Fibroblast of skin of right biceps (primary cell): ENCODE data around the gene RBM39.
"Not testable (repeated sequence)": the region's sequence is repeated elsewhere in the genome, so short reads cannot be mapped to it uniquely, and the experiment has no call there.

Experiments
- DNase-seq: peaks from one replicate; pipeline ENCODE4 v3.0.0-alpha.2; 2013

The RBM39 gene

GRCh38 chr20:35750611-35751010 is 8.6 kb upstream of the RBM39 start:
- no peak for DNase-seq

- DNase-seq = not testable (repeated sequence)
Observed at GRCh38 chr20:35744492-35744841, 2.4 kb upstream of the RBM39 start.

DNA sequence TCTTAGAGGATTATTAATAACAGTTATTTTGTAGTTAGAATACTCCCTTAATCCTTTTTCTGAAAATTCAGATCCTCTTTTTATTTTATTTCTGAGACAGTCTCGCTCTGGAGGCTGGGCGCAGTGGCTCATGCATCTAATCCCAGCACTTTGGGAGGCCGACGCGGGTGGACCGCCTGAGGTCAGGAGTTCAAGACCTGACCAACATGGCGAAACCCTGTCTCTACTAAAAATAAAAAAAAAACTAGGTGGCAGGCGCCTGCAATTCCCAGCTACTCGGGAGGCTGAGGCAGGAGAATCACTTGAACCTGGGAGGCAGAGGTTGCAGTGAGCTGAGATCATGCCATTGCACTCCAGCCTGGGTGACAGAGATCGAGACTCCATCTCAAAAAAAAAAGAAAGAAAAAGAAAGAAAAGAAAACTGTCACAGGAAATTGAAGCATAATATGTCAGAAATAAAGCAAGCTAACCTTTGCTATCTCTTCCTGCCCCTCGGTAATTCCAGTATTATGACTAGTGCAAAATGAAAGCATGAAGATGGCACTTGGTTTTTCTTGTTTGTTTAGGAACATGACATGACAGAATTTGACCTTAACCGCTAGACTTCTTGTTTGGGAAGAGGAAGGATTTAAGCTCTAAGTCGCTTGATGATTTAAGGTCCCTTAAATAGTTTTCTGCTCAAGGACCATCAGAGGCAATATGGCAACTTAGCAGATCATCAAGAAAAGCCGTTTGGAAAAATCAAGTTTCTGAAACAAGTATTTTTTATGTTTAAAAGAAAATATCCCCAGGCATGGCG is 1.8 kb upstream of the RBM39 start:
- no peak for DNase-seq

DNA sequence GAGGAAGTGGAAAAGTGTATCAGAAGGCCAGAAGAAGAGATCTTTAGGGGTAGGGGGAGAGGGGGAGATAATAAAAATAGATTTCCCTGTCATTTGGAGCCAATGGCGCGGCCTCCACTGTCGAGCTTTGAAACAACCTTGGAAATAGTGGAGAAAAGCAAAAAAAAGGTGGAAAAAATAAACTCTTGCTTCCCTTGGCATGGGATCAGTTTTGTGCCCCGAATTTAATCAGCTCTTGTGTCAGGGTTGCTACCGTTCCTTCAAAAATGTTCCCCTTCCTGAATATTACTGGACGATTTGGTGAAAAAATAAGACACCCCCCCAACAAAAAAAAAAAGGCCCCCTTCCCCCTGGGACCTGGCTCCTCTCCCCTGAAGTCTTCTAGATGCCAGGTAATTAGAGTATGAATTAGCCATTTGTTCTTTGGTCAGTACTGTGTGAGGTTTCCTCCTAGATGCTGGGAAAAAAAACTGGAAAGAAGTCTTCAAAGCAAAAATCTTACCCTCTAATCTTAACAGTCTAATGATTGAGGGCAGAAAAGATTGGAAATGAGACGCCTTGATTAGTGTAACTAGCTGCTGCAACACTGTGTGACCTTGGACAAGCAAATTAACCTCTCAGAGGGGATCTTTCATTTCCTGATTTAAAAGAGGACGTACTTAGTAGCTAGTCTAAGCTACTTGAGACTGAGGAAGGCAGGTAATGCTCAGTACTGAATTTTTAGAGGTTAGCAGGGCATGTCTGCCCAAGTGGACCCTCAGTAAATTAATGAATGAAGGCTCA is 872 bp upstream of the RBM39 start:
- DNase-seq = no peak

- DNase-seq = peak; percentile 49
Observed at GRCh38 chr20:35739294-35740163, 2.5 kb downstream of the RBM39 start.

DNA sequence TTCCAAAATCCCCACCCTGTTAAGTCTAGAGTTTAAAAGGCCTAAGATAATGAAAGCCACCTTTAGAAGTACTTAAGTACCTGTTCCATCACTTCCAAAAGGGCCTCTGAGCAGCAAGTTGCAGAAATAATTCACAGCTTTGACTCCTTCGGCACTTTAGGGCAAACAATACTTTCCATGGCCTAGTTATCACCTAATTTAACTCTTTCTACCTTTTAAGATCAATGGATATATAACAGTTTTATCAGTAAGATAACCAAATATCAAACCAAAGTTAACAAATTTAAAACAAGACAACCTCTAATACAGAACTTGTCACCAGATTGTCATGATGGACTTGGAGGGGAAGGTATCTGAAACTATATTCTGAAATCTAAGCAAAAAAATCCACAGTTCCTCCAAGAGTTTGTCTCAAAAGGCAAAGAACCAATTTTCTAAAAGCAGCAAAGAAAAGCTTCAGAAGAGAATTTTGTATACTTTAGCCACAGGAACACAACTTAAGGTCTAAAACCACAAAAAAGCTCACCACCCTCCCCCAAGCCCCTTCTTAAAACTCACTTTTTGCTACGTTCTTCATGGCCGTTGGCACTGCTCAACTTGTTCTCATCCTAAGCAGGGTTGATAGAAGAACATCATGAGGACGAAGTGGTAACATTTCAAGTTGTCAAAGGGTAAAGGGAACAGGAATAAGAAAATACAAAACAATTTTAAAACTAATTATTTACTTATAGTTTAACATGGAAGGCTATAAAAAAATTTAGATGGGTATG is 3.5 kb downstream of the RBM39 start:
- no peak for DNase-seq

GRCh38 chr20:35737865-35738333 is 4.2 kb downstream of the RBM39 start:
- no peak for DNase-seq

- no peak for DNase-seq
Observed at GRCh38 chr20:35735826-35736470, 6.1 kb downstream of the RBM39 start.

DNA sequence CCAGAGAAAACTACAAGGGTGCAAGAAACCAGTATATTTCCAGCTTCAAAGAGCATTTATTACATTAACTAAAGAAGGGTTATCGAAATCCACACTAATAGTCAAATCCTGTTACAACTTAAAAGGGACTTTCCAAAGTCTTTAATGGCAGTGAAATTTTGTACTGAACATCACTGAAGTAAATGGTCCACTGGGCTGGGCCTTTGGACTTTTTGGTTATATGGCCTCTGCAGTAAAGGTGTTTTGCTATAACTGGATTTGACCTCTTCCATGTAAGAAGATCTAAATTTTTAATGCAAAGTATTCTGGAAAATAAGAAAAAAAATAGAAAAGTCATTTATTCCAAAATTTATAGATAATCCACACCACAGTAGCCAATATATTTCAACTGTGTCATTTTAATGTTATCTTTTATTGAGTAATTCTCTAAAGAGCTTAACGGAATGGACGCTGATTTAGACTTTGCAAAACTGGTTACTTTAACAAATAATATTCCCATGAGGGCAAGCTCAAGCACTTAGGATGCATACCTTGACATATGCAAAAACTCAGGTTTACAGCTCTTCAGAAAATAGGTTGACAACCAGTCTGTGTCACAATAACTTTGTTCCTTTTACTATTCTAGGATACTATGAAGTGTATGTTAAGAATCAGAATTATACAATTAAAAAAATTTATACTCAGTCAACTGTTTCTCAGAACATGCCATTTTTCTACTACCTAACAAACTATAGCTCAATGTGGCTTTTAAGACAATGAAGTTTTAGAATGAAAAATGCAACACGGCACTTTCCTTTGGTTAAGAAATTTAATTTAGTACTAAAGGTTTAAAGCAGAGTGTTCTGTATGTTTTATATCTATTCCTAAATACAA is 7.0 kb downstream of the RBM39 start:
- no peak for DNase-seq

DNA sequence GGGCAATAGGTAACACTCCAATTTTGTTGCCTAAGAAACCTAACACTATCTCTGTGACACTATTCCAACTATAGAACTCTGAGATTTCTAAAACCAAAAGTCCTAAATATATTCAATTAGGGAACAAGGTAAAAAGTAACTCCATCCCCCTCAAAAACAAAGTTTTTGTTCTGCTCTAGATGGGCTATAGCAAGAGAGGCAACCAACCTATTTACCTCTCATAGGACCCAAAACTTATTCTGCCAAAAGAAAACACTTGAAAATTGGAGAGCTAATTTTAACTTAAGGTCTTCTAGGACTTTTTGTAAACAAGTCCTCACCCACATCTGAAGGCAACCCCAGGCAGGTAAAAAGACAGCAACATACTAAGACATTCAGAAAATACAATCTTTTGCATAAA is 7.7 kb downstream of the RBM39 start:
- no peak for DNase-seq

GRCh38 chr20:35732644-35732982 is 9.4 kb downstream of the RBM39 start:
- DNase-seq = no peak

DNA sequence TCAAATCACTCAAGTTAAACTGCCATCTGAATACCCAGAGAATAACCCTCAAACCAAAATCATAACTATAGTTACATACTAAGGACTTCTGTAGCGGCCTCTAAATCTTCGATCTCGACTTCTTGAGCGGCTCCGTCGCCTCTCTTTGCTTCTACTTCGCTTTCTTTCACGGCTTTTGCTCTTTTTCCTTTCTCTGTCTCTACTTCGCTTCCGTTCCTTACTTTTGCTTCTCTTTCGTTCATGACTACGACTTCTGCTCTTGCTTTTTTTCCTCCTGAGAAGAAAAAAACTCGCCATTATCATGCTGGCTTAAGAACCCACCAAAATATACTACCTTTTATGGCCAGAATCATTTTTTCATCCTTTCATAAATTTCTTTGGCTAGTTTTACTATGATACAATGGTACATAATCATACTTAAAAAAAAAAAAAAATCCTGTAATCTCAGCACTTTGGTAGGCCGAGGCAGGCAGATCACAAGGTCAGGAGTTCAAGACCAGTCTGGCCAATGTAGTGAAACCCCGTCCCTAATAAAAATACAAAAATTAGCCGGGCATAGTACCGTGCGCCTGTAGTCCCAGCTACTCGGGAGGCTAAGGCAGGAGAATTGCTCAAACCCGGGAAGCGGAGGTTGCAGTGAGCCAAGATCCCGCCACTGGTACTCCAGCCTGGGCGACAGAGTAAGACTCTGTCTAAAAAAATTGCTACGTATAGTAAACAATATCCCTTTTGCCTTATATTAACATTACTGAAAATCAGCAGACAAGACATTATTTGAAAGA is 10.0 kb downstream of the RBM39 start:
- no peak for DNase-seq

GRCh38 chr20:35731469-35731788 is 10.6 kb downstream of the RBM39 start:
- DNase-seq = no peak

GRCh38 chr20:35730583-35731468 is 11.2 kb downstream of the RBM39 start:
- no peak for DNase-seq

GRCh38 chr20:35729836-35730582 is 12.1 kb downstream of the RBM39 start:
- DNase-seq = no peak

DNA sequence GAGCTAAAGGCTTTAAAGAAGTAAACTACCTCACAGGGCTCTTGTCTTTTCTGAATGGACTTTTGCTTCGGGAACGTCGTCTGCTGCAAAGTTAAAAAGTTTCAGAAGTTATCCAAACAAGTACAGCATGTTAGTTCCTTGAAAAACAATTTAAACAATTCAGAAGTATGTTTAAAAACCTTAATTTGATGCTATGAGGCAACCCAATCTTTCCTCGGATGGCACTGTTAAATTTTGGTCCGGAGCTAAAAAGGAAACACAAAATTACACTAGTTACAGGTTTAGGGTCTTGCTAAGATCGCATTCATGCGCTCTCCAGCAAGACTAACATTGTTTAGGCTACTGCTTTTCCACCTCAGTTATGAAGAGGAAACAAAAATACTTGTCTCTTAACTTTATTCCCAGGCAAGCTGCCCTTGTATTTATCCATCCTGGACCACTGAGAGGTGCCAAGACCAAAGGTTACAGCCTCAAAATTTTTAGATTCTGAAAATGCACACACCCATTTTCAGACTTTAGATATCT is 12.7 kb downstream of the RBM39 start:
- no peak for DNase-seq

- no peak for DNase-seq
Observed at GRCh38 chr20:35726842-35727711, 15.0 kb downstream of the RBM39 start.
